DND-41 (cell line): ENCODE data around the gene WNT7B.

Experiments
- ATAC-seq: fragments of 200-7000 bp; cut with Tn5 transposase; 3 replicates; pipeline ENCODE4 v1.9.1; 2021; ENCODE audit warnings: low read depth; ENCODE audit not compliant: insufficient read depth
- DNase-seq: peaks from one replicate; pipeline ENCODE4 v3.0.0-alpha.2; 2020
- H2AFZ ChIP-seq: 2 replicates; pipeline ENCODE4 v1.6.0; 2012; ENCODE audit warnings: low read depth, low read length
- H3K27ac ChIP-seq: 2 replicates; pipeline ENCODE4 v1.5.1; 2012; ENCODE audit warnings: low read length, inconsistent platforms
- H3K27me3 ChIP-seq: fragments of 200-600 bp; sonication (generic); 2 replicates; pipeline ENCODE4 v1.6.0; 2012; ENCODE audit warnings: low read length, mild to moderate bottlenecking, inconsistent platforms; ENCODE audit not compliant: insufficient read depth, poor library complexity
- H3K36me3 ChIP-seq: 2 replicates; pipeline ENCODE4 v1.5.1; 2012; ENCODE audit warnings: low read length, inconsistent platforms; ENCODE audit not compliant: insufficient read depth
- H3K4me1 ChIP-seq: 2 replicates; pipeline ENCODE4 v1.5.1; 2012; ENCODE audit warnings: mild to moderate bottlenecking, low read length; ENCODE audit not compliant: insufficient read depth
- H3K4me2 ChIP-seq: 2 replicates; pipeline ENCODE4 v1.6.0; 2012; ENCODE audit warnings: mild to moderate bottlenecking, moderate library complexity, low read length, inconsistent platforms; ENCODE audit not compliant: insufficient read depth
- H3K4me3 ChIP-seq, 2 experiments: fragments of 200-600 bp in 1 of 2; shearing (Covaris generic) in 1 of 2; 2 replicates each; pipeline ENCODE4 v1.5.1; 2012 to 2016; ENCODE audit warnings: inconsistent platforms in 2 of 2, low read length in 2 of 2, mild to moderate bottlenecking in 2 of 2, low read depth in 1 of 2, moderate library complexity in 1 of 2
- H3K79me2 ChIP-seq: 2 replicates; pipeline ENCODE4 v1.6.0; 2012; ENCODE audit warnings: low read length, inconsistent platforms; ENCODE audit not compliant: insufficient read depth
- H3K9ac ChIP-seq: 2 replicates; pipeline ENCODE4 v1.6.0; 2012; ENCODE audit warnings: low read depth, mild to moderate bottlenecking, inconsistent platforms, low read length, moderate library complexity
- H3K9me3 ChIP-seq: 2 replicates; pipeline ENCODE4 v1.5.1; 2012; ENCODE audit warnings: low read length, moderate library complexity, mild to moderate bottlenecking, inconsistent platforms; ENCODE audit not compliant: insufficient read depth, severe bottlenecking
- H4K20me1 ChIP-seq: 2 replicates; pipeline ENCODE4 v1.6.0; 2012; ENCODE audit warnings: low read length; ENCODE audit not compliant: insufficient read depth
- EZH2 ChIP-seq: IDR thresholded peaks from 3 replicates; pipeline ENCODE4 v1.6.1; 2012; ENCODE audit warnings: borderline replicate concordance, low read depth, mild to moderate bottlenecking, moderate library complexity, low read length, inconsistent platforms; ENCODE audit not compliant: severe bottlenecking
- TF ChIP-seq, protein P1 (sequence below): IDR thresholded peaks from 2 replicates; pipeline ENCODE4 v1.5.1; 2012; ENCODE audit warnings: borderline replicate concordance, low read length, moderate library complexity, mild to moderate bottlenecking; ENCODE audit not compliant: poor library complexity, severe bottlenecking; ENCODE audit errors: extremely low read depth

Gene WNT7B

GRCh38 chr22:45882881-45883810 lies 93.8 kb downstream of the WNT7B start:
- Histone ChIP-seq H3K9me3 (no peaks in the 10 kb centered on the region), H3K27me3 (no peaks in the 10 kb centered on the region), H3K4me3 (no peak overlapping the region), H2AFZ (no peak overlapping the region), H3K4me2 (no peak overlapping the region), H3K79me2 (no peaks in the 10 kb centered on the region), H4K20me1 (peaks cover 4% of the 10 kb centered on the region), H3K36me3 (no peaks in the 10 kb centered on the region), H3K9ac (no peak overlapping the region), H3K27ac (no peak overlapping the region), H3K4me1 (no peaks in the 10 kb centered on the region)
- DNase-seq (no peak), ATAC-seq (no peak)
- TF ChIP-seq, protein P1, sequence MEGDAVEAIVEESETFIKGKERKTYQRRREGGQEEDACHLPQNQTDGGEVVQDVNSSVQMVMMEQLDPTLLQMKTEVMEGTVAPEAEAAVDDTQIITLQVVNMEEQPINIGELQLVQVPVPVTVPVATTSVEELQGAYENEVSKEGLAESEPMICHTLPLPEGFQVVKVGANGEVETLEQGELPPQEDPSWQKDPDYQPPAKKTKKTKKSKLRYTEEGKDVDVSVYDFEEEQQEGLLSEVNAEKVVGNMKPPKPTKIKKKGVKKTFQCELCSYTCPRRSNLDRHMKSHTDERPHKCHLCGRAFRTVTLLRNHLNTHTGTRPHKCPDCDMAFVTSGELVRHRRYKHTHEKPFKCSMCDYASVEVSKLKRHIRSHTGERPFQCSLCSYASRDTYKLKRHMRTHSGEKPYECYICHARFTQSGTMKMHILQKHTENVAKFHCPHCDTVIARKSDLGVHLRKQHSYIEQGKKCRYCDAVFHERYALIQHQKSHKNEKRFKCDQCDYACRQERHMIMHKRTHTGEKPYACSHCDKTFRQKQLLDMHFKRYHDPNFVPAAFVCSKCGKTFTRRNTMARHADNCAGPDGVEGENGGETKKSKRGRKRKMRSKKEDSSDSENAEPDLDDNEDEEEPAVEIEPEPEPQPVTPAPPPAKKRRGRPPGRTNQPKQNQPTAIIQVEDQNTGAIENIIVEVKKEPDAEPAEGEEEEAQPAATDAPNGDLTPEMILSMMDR = no peak
- no peak for TF ChIP-seq EZH2

DNA sequence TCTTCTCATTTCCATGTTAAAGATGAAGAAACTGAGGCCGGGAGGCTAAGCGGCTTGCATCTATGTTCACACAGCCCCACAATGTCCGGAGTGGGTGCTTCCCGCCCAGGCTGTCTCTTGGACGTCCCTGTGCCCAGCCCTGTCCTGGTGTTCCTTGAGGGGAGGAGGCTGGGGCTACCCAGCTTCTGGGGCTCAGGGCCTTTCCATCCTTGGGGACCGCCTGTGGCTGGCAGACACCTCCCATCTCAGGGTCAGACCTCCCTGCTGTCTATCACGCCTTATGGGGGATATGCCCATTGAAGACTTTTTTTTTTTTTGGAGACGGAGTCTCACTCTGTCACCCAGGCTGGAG lies 95.5 kb downstream of the WNT7B start:
- Histone ChIP-seq H3K27ac (no peak overlapping the region), H3K36me3 (no peaks in the 10 kb centered on the region), H3K4me1 (no peaks in the 10 kb centered on the region), H3K9ac (no peak overlapping the region), H3K79me2 (no peaks in the 10 kb centered on the region), H3K27me3 (no peaks in the 10 kb centered on the region), H4K20me1 (peaks cover 4% of the 10 kb centered on the region), H2AFZ (no peak overlapping the region), H3K4me2 (no peak overlapping the region), H3K4me3 (no peak overlapping the region), H3K9me3 (no peaks in the 10 kb centered on the region)
- DNase-seq (no peak), ATAC-seq (no peak)
- TF ChIP-seq, protein P1 = no peak
- TF ChIP-seq EZH2 = no peak

DNA sequence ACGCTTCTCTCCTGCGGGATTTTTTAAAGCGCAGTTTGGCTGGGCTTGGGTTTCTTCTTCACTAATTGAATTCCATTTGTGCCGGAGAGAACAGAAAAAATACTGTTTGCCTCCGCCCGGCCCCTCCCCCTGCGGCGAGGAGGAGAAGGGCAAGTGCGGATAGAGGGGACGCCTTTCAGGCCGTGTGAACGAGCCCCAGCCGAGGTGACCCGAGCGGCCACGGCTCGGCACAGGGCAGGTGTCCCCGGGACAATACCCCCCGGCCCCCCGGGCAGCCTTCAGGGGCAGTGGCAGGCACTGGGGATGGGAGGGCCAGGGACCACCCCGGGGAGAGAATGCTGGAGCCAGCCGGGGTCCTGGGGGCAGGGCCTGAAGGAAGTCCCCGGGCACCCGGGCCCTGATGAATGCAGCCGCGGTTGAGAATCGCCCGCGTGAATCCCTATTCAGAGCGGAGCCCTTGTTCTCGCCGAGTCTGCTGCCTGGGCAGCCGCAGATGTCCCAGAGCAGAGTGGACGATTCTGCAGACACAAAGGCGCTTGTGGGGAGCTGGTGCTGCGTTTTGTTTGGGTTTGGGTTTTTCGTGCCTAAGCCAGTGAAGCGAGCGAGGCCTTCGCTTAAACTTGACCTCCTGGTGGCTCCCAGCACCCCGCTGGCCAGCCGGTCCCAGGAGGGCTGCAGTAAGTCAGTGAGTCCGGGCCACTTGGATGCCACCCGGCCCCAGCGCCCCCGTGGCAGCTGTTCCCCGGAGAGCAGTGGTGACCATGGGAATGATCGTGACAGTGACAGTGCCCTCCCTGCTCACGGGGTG lies 96.0 kb downstream of the WNT7B start:
- Histone ChIP-seq H3K79me2 (no peaks in the 10 kb centered on the region), H3K4me2 (no peak overlapping the region), H3K4me1 (no peaks in the 10 kb centered on the region), H3K27ac (no peak overlapping the region), H3K4me3 (no peak overlapping the region), H3K9ac (no peak overlapping the region), H4K20me1 (peaks cover 4% of the 10 kb centered on the region), H3K27me3 (no peaks in the 10 kb centered on the region), H2AFZ (no peak overlapping the region), H3K36me3 (no peaks in the 10 kb centered on the region), H3K9me3 (no peaks in the 10 kb centered on the region)
- ATAC-seq (no peak), DNase-seq (no peak)
- TF ChIP-seq, protein P1 = no peak
- TF ChIP-seq EZH2 = no peak
